HUES64 (cell line): ENCODE data around the gene NLRC5.

ENCODE experiments used
- H3K27ac ChIP-seq: 2 replicates; pipeline ENCODE4 v1.7.0; 2013; ENCODE audit warnings: low read depth, low read length, inconsistent platforms
- H3K27me3 ChIP-seq: 2 replicates; pipeline ENCODE4 v1.6.1; 2013; ENCODE audit warnings: mild to moderate bottlenecking, low read length; ENCODE audit not compliant: insufficient read depth
- H3K36me3 ChIP-seq: 2 replicates; pipeline ENCODE4 v1.6.1; 2013; ENCODE audit warnings: mild to moderate bottlenecking, low read length; ENCODE audit not compliant: insufficient read depth
- H3K4me1 ChIP-seq: 2 replicates; pipeline ENCODE4 v1.6.1; 2013; ENCODE audit warnings: mild to moderate bottlenecking, low read length, moderate library complexity; ENCODE audit not compliant: insufficient read depth
- H3K4me3 ChIP-seq: 2 replicates; pipeline ENCODE4 v1.5.1; 2013; ENCODE audit warnings: mild to moderate bottlenecking, low read length, moderate library complexity
- H3K9ac ChIP-seq: 2 replicates; pipeline ENCODE4 v1.6.1; 2013; ENCODE audit warnings: mild to moderate bottlenecking, low read depth, low read length
- H3K9me3 ChIP-seq: 2 replicates; pipeline ENCODE4 v1.6.1; 2013; ENCODE audit warnings: low read depth, low read length; ENCODE audit not compliant: insufficient read depth
- WGBS: fragments of 150-250, 120-280 bp; methylation state at CpG from one replicate; pipeline ENCODE4 v1.1.7; 2013; ENCODE audit warnings: missing lambda C conversion rate; 5-methylcytosine and 5-hydroxymethylcytosine counted together

Gene NLRC5

GRCh38 chr16:57029161-57030160, 40.1 kb downstream of the NLRC5 start:
- no peaks in the 10 kb centered on the region for H3K27me3 ChIP-seq
- H3K9me3 ChIP-seq, result no peaks in the 10 kb centered on the region
- no peaks in the 10 kb centered on the region for H3K36me3 ChIP-seq
- WGBS, result 91% methylated on average over 16 of the region's 16 CpGs
- H3K4me1 ChIP-seq, result no peaks in the 10 kb centered on the region
- no peak overlapping the region for H3K4me3 ChIP-seq
- no peak overlapping the region for H3K27ac ChIP-seq
- H3K9ac ChIP-seq, result no peak overlapping the region

GRCh38 chr16:57030346-57030902, 41.1 kb downstream of the NLRC5 start:
- Histone ChIP-seq H3K4me3 (no peak overlapping the region), H3K27ac (no peak overlapping the region), H3K9ac (no peak overlapping the region), H3K36me3 (no peaks in the 10 kb centered on the region), H3K9me3 (no peaks in the 10 kb centered on the region), H3K4me1 (no peaks in the 10 kb centered on the region), H3K27me3 (no peaks in the 10 kb centered on the region)
- 88% methylated on average over 2 of the region's 2 CpGs for WGBS

- no peaks in the 10 kb centered on the region for H3K27me3 ChIP-seq
- no peaks in the 10 kb centered on the region for H3K9me3 ChIP-seq
- H3K4me1 ChIP-seq, result no peaks in the 10 kb centered on the region
- no peaks in the 10 kb centered on the region for H3K36me3 ChIP-seq
- H3K9ac ChIP-seq, result no peak overlapping the region
- no peak overlapping the region for H3K4me3 ChIP-seq
- no peak overlapping the region for H3K27ac ChIP-seq
- WGBS, result 79% methylated on average over 4 of the region's 4 CpGs
Measured at GRCh38 chr16:57031156-57031555, 41.8 kb downstream of the NLRC5 start.

- Histone ChIP-seq H3K9ac (no peak overlapping the region), H3K36me3 (no peaks in the 10 kb centered on the region), H3K4me3 (no peak overlapping the region), H3K4me1 (no peaks in the 10 kb centered on the region), H3K27me3 (no peaks in the 10 kb centered on the region), H3K27ac (no peak overlapping the region), H3K9me3 (no peaks in the 10 kb centered on the region)
Measured at GRCh38 chr16:57032346-57032745, 43.0 kb downstream of the NLRC5 start.

- H3K9ac ChIP-seq, result no peak overlapping the region
- no peaks in the 10 kb centered on the region for H3K4me1 ChIP-seq
- H3K9me3 ChIP-seq, result no peaks in the 10 kb centered on the region
- no peaks in the 10 kb centered on the region for H3K27me3 ChIP-seq
- H3K4me3 ChIP-seq, result no peak overlapping the region
- 93% methylated on average over 5 of the region's 5 CpGs for WGBS
- no peaks in the 10 kb centered on the region for H3K36me3 ChIP-seq
- H3K27ac ChIP-seq, result no peak overlapping the region
Measured at GRCh38 chr16:57032931-57033330, 43.6 kb downstream of the NLRC5 start.

- Histone ChIP-seq H3K9me3 (no peaks in the 10 kb centered on the region), H3K9ac (no peak overlapping the region), H3K36me3 (no peaks in the 10 kb centered on the region), H3K4me1 (no peaks in the 10 kb centered on the region), H3K27ac (no peak overlapping the region), H3K4me3 (no peak overlapping the region), H3K27me3 (no peaks in the 10 kb centered on the region)
- WGBS, result 86% methylated on average over 4 of the region's 4 CpGs
Measured at GRCh38 chr16:57036315-57036714, 47.0 kb downstream of the NLRC5 start.

GRCh38 chr16:57036945-57037344, 47.6 kb downstream of the NLRC5 start:
- Histone ChIP-seq H3K27ac (no peak overlapping the region), H3K9me3 (no peaks in the 10 kb centered on the region), H3K4me1 (no peaks in the 10 kb centered on the region), H3K4me3 (no peak overlapping the region), H3K36me3 (no peaks in the 10 kb centered on the region), H3K27me3 (no peaks in the 10 kb centered on the region), H3K9ac (no peak overlapping the region)
- 83% methylated on average over 7 of the region's 7 CpGs for WGBS

- Histone ChIP-seq H3K4me1 (no peaks in the 10 kb centered on the region), H3K9ac (no peak overlapping the region), H3K36me3 (no peaks in the 10 kb centered on the region), H3K27me3 (no peaks in the 10 kb centered on the region), H3K4me3 (no peak overlapping the region), H3K27ac (no peak overlapping the region), H3K9me3 (no peaks in the 10 kb centered on the region)
- WGBS, result 92% methylated on average over 2 of the region's 2 CpGs
Measured at GRCh38 chr16:57038166-57038565, 48.8 kb downstream of the NLRC5 start.

- H3K27ac ChIP-seq, result no peak overlapping the region
- no peaks in the 10 kb centered on the region for H3K9me3 ChIP-seq
- H3K27me3 ChIP-seq, result no peaks in the 10 kb centered on the region
- H3K4me1 ChIP-seq, result no peaks in the 10 kb centered on the region
- H3K36me3 ChIP-seq, result no peaks in the 10 kb centered on the region
- no peak overlapping the region for H3K4me3 ChIP-seq
- 85% methylated on average over 5 of the region's 5 CpGs for WGBS
- no peak overlapping the region for H3K9ac ChIP-seq
Measured at GRCh38 chr16:57039148-57039812, 49.9 kb downstream of the NLRC5 start.

GRCh38 chr16:57041182-57042156, 52.1 kb downstream of the NLRC5 start:
- no peaks in the 10 kb centered on the region for H3K27me3 ChIP-seq
- no peak overlapping the region for H3K27ac ChIP-seq
- no peaks in the 10 kb centered on the region for H3K36me3 ChIP-seq
- H3K4me1 ChIP-seq, result no peaks in the 10 kb centered on the region
- no peak overlapping the region for H3K4me3 ChIP-seq
- H3K9me3 ChIP-seq, result no peaks in the 10 kb centered on the region
- no peak overlapping the region for H3K9ac ChIP-seq
- WGBS, result 87% methylated on average over 11 of the region's 12 CpGs
